GM18526 (cell line): ENCODE data around the gene PRKCG.

ENCODE experiments used
- POLR2A ChIP-seq: IDR thresholded peaks from 3 replicates; pipeline ENCODE4 v1.6.1; 2011; ENCODE audit not compliant: insufficient read length; ENCODE audit errors: extremely low read depth

Gene PRKCG

GRCh38 chr19:53881482-53882390 is at the start of gene PRKCG:
TSS of gene PRKCG (plus strand) at chr19:53882197. CDS start at chr19:53882495, 298 bp downstream.
- no peak for TF ChIP-seq POLR2A

GRCh38 chr19:53844849-53845246 is 37.1 kb upstream of the PRKCG start:
- no peak for TF ChIP-seq POLR2A

GRCh38 chr19:53847555-53847954 is 34.4 kb upstream of the PRKCG start:
- no peak for TF ChIP-seq POLR2A

- no peak for TF ChIP-seq POLR2A
These were observed 32.7 kb upstream of the PRKCG start for GRCh38 chr19:53849237-53849676.

- TF ChIP-seq POLR2A = no peak
These were observed 28.3 kb upstream of the PRKCG start for GRCh38 chr19:53853707-53854106.

GRCh38 chr19:53864308-53864836 is 17.6 kb upstream of the PRKCG start:
- TF ChIP-seq POLR2A = no peak

- no peak for TF ChIP-seq POLR2A
These were observed 16.5 kb upstream of the PRKCG start for GRCh38 chr19:53865523-53865917.

GRCh38 chr19:53865918-53866864 is 15.8 kb upstream of the PRKCG start:
- peak; percentile 35 for TF ChIP-seq POLR2A

GRCh38 chr19:53866865-53867224 is 15.2 kb upstream of the PRKCG start:
- no peak for TF ChIP-seq POLR2A

GRCh38 chr19:53867225-53868090 is 14.5 kb upstream of the PRKCG start, which contains the start of gene MYADM:
TSS of gene MYADM (plus strand) at chr19:53867883. CDS start at chr19:53873530, 5,647 bp downstream.
- TF ChIP-seq POLR2A = peak; percentile 63

- no peak for TF ChIP-seq POLR2A
These were observed 13.7 kb upstream of the PRKCG start for GRCh38 chr19:53868091-53868891.

- TF ChIP-seq POLR2A = peak; percentile 19
These were observed 12.8 kb upstream of the PRKCG start for GRCh38 chr19:53868892-53869804.

- no peak for TF ChIP-seq POLR2A
These were observed 11.5 kb upstream of the PRKCG start for GRCh38 chr19:53870485-53870844.

GRCh38 chr19:53871454-53871853 is 10.5 kb upstream of the PRKCG start:
- no peak for TF ChIP-seq POLR2A
